Sigmoid colon (tissue), 4 donors: ENCODE measurements around the gene BCHE.

ENCODE experiments used
- CTCF ChIP-seq, 4 experiments: fragments of 450-650 bp in 3 of 4; fragments of 200-600 bp in 1 of 4; IDR thresholded peaks; one replicate each; pipeline ENCODE4 v1.5.1; 2016 to 2019; ENCODE audit warnings: antibody characterized with exemption in 4 of 4, mild to moderate bottlenecking in 3 of 4, moderate library complexity in 2 of 4
- EP300 ChIP-seq, 4 donors: sonication (generic); formaldehyde crosslinking; IDR thresholded peaks; one replicate each; pipeline ENCODE4 v1.6.1; 2017; ENCODE audit warnings: antibody characterized with exemption in 4 of 4
- POLR2A ChIP-seq, 2 donors: fragments of 450-650 bp; IDR thresholded peaks; one replicate each; pipeline ENCODE4 v1.6.1; 2016; ENCODE audit warnings: antibody characterized with exemption in 2 of 2, mild to moderate bottlenecking in 2 of 2, moderate library complexity in 2 of 2
- POLR2AphosphoS5 ChIP-seq, 4 donors: sonication (generic); formaldehyde crosslinking; IDR thresholded peaks; one replicate each; pipeline ENCODE4 v1.6.1; 2017; ENCODE audit warnings: antibody characterized with exemption in 4 of 4

- TF ChIP-seq POLR2AphosphoS5 (IDR thresholded peaks at IDR 0.05), result no peak
- no peak for TF ChIP-seq CTCF (IDR thresholded peaks at IDR 0.05)
- TF ChIP-seq POLR2A (IDR thresholded peaks at IDR 0.05), result no peak
- TF ChIP-seq EP300 (IDR thresholded peaks at IDR 0.05), result no peak
Measured at GRCh38 chr3:165786013-165786412, 51.2 kb downstream of the BCHE start.
